OCI-LY1 (cell line): ENCODE data around the gene BACH2.

Experiments
- H2AFZ ChIP-seq: fragments of 200-600 bp; sonication (generic), shearing (Covaris generic); 2 replicates; pipeline ENCODE4 v1.6.0; 2014; ENCODE audit warnings: antibody characterized with exemption, mild to moderate bottlenecking, low read length
- H3F3A ChIP-seq: fragments of 200-600 bp; sonication (generic), shearing (Covaris generic); 2 replicates; pipeline ENCODE4 v1.6.0; 2014; ENCODE audit warnings: mild to moderate bottlenecking, antibody characterized with exemption, low read length, moderate library complexity; ENCODE audit not compliant: insufficient read depth
- H3K27ac ChIP-seq: fragments of 200-600 bp; sonication (generic); 2 replicates; pipeline ENCODE4 v1.5.1; 2014; ENCODE audit warnings: low read length, mixed run types, mild to moderate bottlenecking, low read depth; ENCODE audit not compliant: poor library complexity, severe bottlenecking
- H3K27me3 ChIP-seq: fragments of 200-600 bp; sonication (generic); 2 replicates; pipeline ENCODE4 v1.6.0; 2014; ENCODE audit warnings: antibody characterized with exemption, mild to moderate bottlenecking, low read length, moderate library complexity; ENCODE audit not compliant: insufficient read depth
- H3K36me3 ChIP-seq: fragments of 200-600 bp; sonication (generic); 2 replicates; pipeline ENCODE4 v1.6.1; 2014; ENCODE audit warnings: mild to moderate bottlenecking, antibody characterized with exemption, low read length, moderate library complexity, mixed read lengths; ENCODE audit not compliant: insufficient read depth
- H3K4me1 ChIP-seq: fragments of 200-600 bp; sonication (generic); 2 replicates; pipeline ENCODE4 v1.5.1; 2014; ENCODE audit warnings: mild to moderate bottlenecking, low read length, moderate library complexity; ENCODE audit not compliant: insufficient read depth, severe bottlenecking
- H3K4me2 ChIP-seq: fragments of 200-600 bp; sonication (generic), shearing (Covaris generic); 2 replicates; pipeline ENCODE4 v1.6.1; 2014; ENCODE audit warnings: low read length
- H3K4me3 ChIP-seq: fragments of 200-600 bp; sonication (generic); 2 replicates; pipeline ENCODE4 v1.5.1; 2014; ENCODE audit warnings: low read length, low read depth, mild to moderate bottlenecking, mixed read lengths; ENCODE audit not compliant: poor library complexity, severe bottlenecking
- H3K79me2 ChIP-seq: fragments of 200-600 bp; shearing (Covaris generic); 2 replicates; pipeline ENCODE4 v1.6.1; 2016; ENCODE audit warnings: mixed run types, low read length, mixed read lengths; ENCODE audit not compliant: insufficient read depth
- H3K9ac ChIP-seq: fragments of 200-600 bp; sonication (generic), shearing (Covaris generic); 2 replicates; pipeline ENCODE4 v1.6.1; 2014; ENCODE audit warnings: mild to moderate bottlenecking, low read length, mixed read lengths
- H3K9me2 ChIP-seq: fragments of 200-600 bp; sonication (generic), shearing (Covaris generic); 2 replicates; pipeline ENCODE4 v1.6.1; 2014; ENCODE audit warnings: low read depth, mild to moderate bottlenecking, low read length, mixed read lengths
- H3K9me3 ChIP-seq: fragments of 200-600 bp; shearing (Covaris generic); 2 replicates; pipeline ENCODE4 v1.6.1; 2014; ENCODE audit warnings: low read length, mixed read lengths
- H4K20me1 ChIP-seq: fragments of 200-600 bp; sonication (generic), shearing (Covaris generic); 2 replicates; pipeline ENCODE4 v1.6.0; 2016; ENCODE audit warnings: mild to moderate bottlenecking, low read length; ENCODE audit not compliant: insufficient read depth
- CTCF ChIP-seq: fragments of 200-600 bp; sonication (generic), shearing (Covaris generic); IDR thresholded peaks from 2 replicates; pipeline ENCODE4 v1.5.1; 2017; ENCODE audit warnings: mild to moderate bottlenecking, antibody characterized with exemption, low read length, moderate library complexity, mixed read lengths
- EZH2 ChIP-seq: fragments of 200-600 bp; sonication (generic), shearing (Covaris generic); IDR thresholded peaks from 2 replicates; pipeline ENCODE4 v1.8.0; 2017; ENCODE audit warnings: borderline replicate concordance, mixed run types, mild to moderate bottlenecking, antibody characterized with exemption, low read length, moderate library complexity, mixed read lengths

Gene BACH2

GRCh38 chr6:90144928-90145555 is 151.6 kb downstream of the BACH2 start:
- Histone ChIP-seq H3K9ac (no peak overlapping the region), H3K79me2 (peaks cover 100% of the 10 kb centered on the region), H3K9me2 (no peaks in the 10 kb centered on the region), H3F3A (peaks cover 4% of the 10 kb centered on the region; the same call in 1 of the 2 replicates), H3K4me1 (peaks cover 68% of the 10 kb centered on the region), H3K27ac (no peak overlapping the region), H2AFZ (no peak overlapping the region), H4K20me1 (no peaks in the 10 kb centered on the region), H3K9me3 (no peaks in the 10 kb centered on the region), H3K27me3 (no peaks in the 10 kb centered on the region), H3K36me3 (peaks cover 71% of the 10 kb centered on the region; the same call in 1 of the 2 replicates), H3K4me3 (no peak overlapping the region), H3K4me2 (no peak overlapping the region)
- TF ChIP-seq CTCF: no peak
- no peak for TF ChIP-seq EZH2

GRCh38 chr6:90144396-90144795 is 152.2 kb downstream of the BACH2 start:
- Histone ChIP-seq H3K79me2 (peaks cover 100% of the 10 kb centered on the region), H3K4me2 (no peak overlapping the region), H3K9me2 (no peaks in the 10 kb centered on the region), H3K27ac (no peak overlapping the region), H4K20me1 (no peaks in the 10 kb centered on the region), H3K9ac (no peak overlapping the region), H3K36me3 (peaks cover 76% of the 10 kb centered on the region; the same call in 1 of the 2 replicates), H3K4me1 (peaks cover 68% of the 10 kb centered on the region), H3K9me3 (no peaks in the 10 kb centered on the region), H2AFZ (no peak overlapping the region), H3K4me3 (no peak overlapping the region), H3K27me3 (no peaks in the 10 kb centered on the region), H3F3A (no peaks in the 10 kb centered on the region)
- TF ChIP-seq CTCF: no peak
- TF ChIP-seq EZH2: no peak

GRCh38 chr6:90140683-90141082 is 156.0 kb downstream of the BACH2 start:
- no peaks in the 10 kb centered on the region for H3K9me3 ChIP-seq
- no peak overlapping the region for H3K4me3 ChIP-seq
- H2AFZ ChIP-seq: no peak overlapping the region
- H3K27ac ChIP-seq: no peak overlapping the region
- H3K4me2 ChIP-seq: no peak overlapping the region
- peaks cover 81% of the 10 kb centered on the region; the same call in 1 of the 2 replicates for H3K36me3 ChIP-seq
- no peaks in the 10 kb centered on the region for H3K27me3 ChIP-seq
- peaks cover 100% of the 10 kb centered on the region for H3K79me2 ChIP-seq
- H3K9me2 ChIP-seq: no peaks in the 10 kb centered on the region
- H3K9ac ChIP-seq: no peak overlapping the region
- no peak for TF ChIP-seq CTCF
- TF ChIP-seq EZH2: no peak
- no peaks in the 10 kb centered on the region for H4K20me1 ChIP-seq
- peaks cover 65% of the 10 kb centered on the region for H3K4me1 ChIP-seq
- 0 out of 2 replicates have a peak, but pooled peaks cover 6% of the 10 kb centered on the region for H3F3A ChIP-seq
